GM18909 (cell line): ENCODE data around the gene NSD1.
"Not testable (repeated sequence)": the region's sequence is repeated elsewhere in the genome, so short reads cannot be mapped to it uniquely, and the experiment has no call there.

Experiments used
- ATAC-seq: cut with Tn5 transposase; IDR thresholded peaks from one replicate; pipeline ENCODE4 v1.9.1; 2021; ENCODE audit warnings: mild to moderate bottlenecking; ENCODE audit not compliant: unreplicated experiment, poor library complexity

NSD1 gene

GRCh38 chr5:177335701-177336065, 202.1 kb downstream of the NSD1 start:
- no peak for ATAC-seq

- ATAC-seq = no peak
Measured at GRCh38 chr5:177336112-177336511, 202.5 kb downstream of the NSD1 start.

GRCh38 chr5:177336603-177337494, 203.3 kb downstream of the NSD1 start:
- ATAC-seq = no peak

GRCh38 chr5:177338251-177339106, 204.9 kb downstream of the NSD1 start:
- ATAC-seq = no peak

GRCh38 chr5:177339107-177339638, 205.6 kb downstream of the NSD1 start:
- ATAC-seq = no peak

- not testable (repeated sequence) for ATAC-seq
Measured at GRCh38 chr5:177343000-177343399, 209.4 kb downstream of the NSD1 start.

- ATAC-seq = no peak
Measured at GRCh38 chr5:177343777-177344176, 210.2 kb downstream of the NSD1 start.

- no peak for ATAC-seq
Measured at GRCh38 chr5:177344891-177345290, 211.3 kb downstream of the NSD1 start.

GRCh38 chr5:177346820-177347219, 213.2 kb downstream of the NSD1 start:
- ATAC-seq = no peak

- ATAC-seq = no peak
Measured at GRCh38 chr5:177347699-177348098, 214.1 kb downstream of the NSD1 start.

- no peak for ATAC-seq
Measured at GRCh38 chr5:177349362-177349647, 215.7 kb downstream of the NSD1 start.

- ATAC-seq = no peak
Measured at GRCh38 chr5:177349762-177350161, 216.2 kb downstream of the NSD1 start.
